Keratinocyte (primary cell): ENCODE results near the gene CAP2. TPM values are rescaled to one million over a fixed set of nuclear protein-coding genes. Genes with fewer than 3 reads are reported as not detected.

Source experiments
- DNase-seq: peaks from one replicate; pipeline ENCODE4 v3.0.0-alpha.2; 2011; ENCODE audit warnings: low read depth, missing footprints, low spot score
- FAIRE-seq: peaks from 2 replicates; lab custom pipeline; 2011; peaks lifted over from hg19 to GRCh38; lab: Jason Lieb, UNC
- H2AFZ ChIP-seq: 2 replicates; pipeline ENCODE4 v1.6.0; 2012; ENCODE audit warnings: low read length, control low read depth, inconsistent platforms; ENCODE audit not compliant: control insufficient read depth
- H3K27ac ChIP-seq: 2 replicates; pipeline ENCODE4 v1.5.1; 2011; ENCODE audit warnings: low read length; ENCODE audit not compliant: control insufficient read depth, insufficient read depth
- H3K27me3 ChIP-seq: 3 replicates; pipeline ENCODE4 v1.6.0; 2011; ENCODE audit warnings: low read length; ENCODE audit not compliant: control insufficient read depth, insufficient read depth; ENCODE audit errors: extremely low read depth
- H3K36me3 ChIP-seq, 2 experiments: 2 replicates in 1 of 2; 3 replicates in 1 of 2; pipeline ENCODE4 v1.5.1; 2011; ENCODE audit warnings: low read length in 2 of 2, mild to moderate bottlenecking in 1 of 2; ENCODE audit not compliant: control insufficient read depth in 2 of 2, insufficient read depth in 2 of 2; ENCODE audit errors: extremely low read depth in 1 of 2
- H3K4me1 ChIP-seq: 3 replicates; pipeline ENCODE4 v1.5.1; 2011; ENCODE audit warnings: low read length; ENCODE audit not compliant: control insufficient read depth, insufficient read depth; ENCODE audit errors: extremely low read depth
- H3K4me2 ChIP-seq: 3 replicates; pipeline ENCODE4 v1.6.0; 2011; ENCODE audit warnings: low read depth, low read length; ENCODE audit not compliant: control insufficient read depth, insufficient read depth; ENCODE audit errors: extremely low read depth
- H3K4me3 ChIP-seq, 3 experiments: fragments of 200-600 bp in 1 of 3; sonication (generic) in 1 of 3; 2 replicates in 2 of 3; 3 replicates in 1 of 3; pipeline ENCODE4 v1.5.1; 2011 to 2016; ENCODE audit warnings: low read length in 3 of 3, mild to moderate bottlenecking in 3 of 3, control low read depth in 2 of 3, inconsistent platforms in 1 of 3, low read depth in 1 of 3, mixed read lengths in 1 of 3, mixed run types in 1 of 3, moderate library complexity in 1 of 3; ENCODE audit not compliant: control insufficient read depth in 2 of 3, insufficient read depth in 2 of 3; ENCODE audit errors: extremely low read depth in 1 of 3
- H3K79me2 ChIP-seq: 2 replicates; pipeline ENCODE4 v1.6.0; 2012; ENCODE audit warnings: low read length; ENCODE audit not compliant: control insufficient read depth, insufficient read depth
- H3K9ac ChIP-seq: 3 replicates; pipeline ENCODE4 v1.6.0; 2011; ENCODE audit warnings: low read length; ENCODE audit not compliant: control insufficient read depth, insufficient read depth; ENCODE audit errors: extremely low read depth
- H3K9me1 ChIP-seq: 3 replicates; pipeline ENCODE4 v1.6.0; 2011; ENCODE audit warnings: low read length; ENCODE audit not compliant: control insufficient read depth, insufficient read depth; ENCODE audit errors: extremely low read depth
- H3K9me3 ChIP-seq: 2 replicates; pipeline ENCODE4 v1.5.1; 2012; ENCODE audit warnings: low read depth, low read length; ENCODE audit not compliant: control insufficient read depth
- H4K20me1 ChIP-seq: 3 replicates; pipeline ENCODE4 v1.6.0; 2011; ENCODE audit warnings: low read length; ENCODE audit not compliant: control insufficient read depth, insufficient read depth; ENCODE audit errors: extremely low read depth
- CTCF ChIP-seq, 3 experiments: IDR thresholded peaks in 1 of 3; conservative IDR thresholded peaks in 1 of 3; optimal IDR thresholded peaks in 1 of 3; 2 replicates in 2 of 3; 3 replicates in 1 of 3; pipeline versions ENCODE3 to v1.5.1; 2011; ENCODE audit warnings: low read length in 3 of 3, mild to moderate bottlenecking in 3 of 3, moderate library complexity in 2 of 3, control low read depth in 1 of 3, inconsistent platforms in 1 of 3; ENCODE audit not compliant: insufficient read depth in 2 of 3; ENCODE audit errors: extremely low read depth in 1 of 3
- EZH2 ChIP-seq: IDR thresholded peaks from one replicate; pipeline ENCODE4 v1.6.1; 2012; ENCODE audit warnings: inconsistent platforms, mild to moderate bottlenecking, low read length, moderate library complexity
- dilution Hi-C: fragments of 300-500 bp; cut with MboI; formaldehyde crosslinking; loops from one replicate; pipeline ENCODE4 v1.7.0; 2020; ENCODE audit warnings: low sequenced_read_pairs; ENCODE audit not compliant: extremely low pct_ligation_motif_present
- polyA plus RNA-seq, 5 experiments: library from polyadenylated mRNA; depleted of rRNA in 3 of 5; stranded (reverse) in 3 of 5; stranded (forward) in 1 of 5; unstranded in 1 of 5; fragments of >200 nt; gene quantifications; 1 replicate in 1 of 5; 2 replicates in 3 of 5; 3 replicates in 1 of 5; pipeline versions ENCODE4 v1.2.1 to v1.2.3, GENCODE V29; 2011 to 2012; ENCODE audit warnings: missing spikeins in 2 of 5, low read depth in 1 of 5, low replicate concordance in 1 of 5

The CAP2 gene
- polyA plus RNA-seq, 1 donor (not counting 4 experiments of a cell fraction or from before 2014, with no cell fraction given), result 12.1 TPM

- FAIRE-seq (no peak), DNase-seq (no peak)
- Histone ChIP-seq H3K27me3 (no peaks in the 10 kb centered on the region), H3K79me2 (no peaks in the 10 kb centered on the region), H3K36me3 (no peaks in the 10 kb centered on the region), H3K4me1 (no peaks in the 10 kb centered on the region), H3K9me3 (no peaks in the 10 kb centered on the region), H3K9ac (no peak overlapping the region), H2AFZ (peak overlapping the region; percentile 20), H3K9me1 (no peaks in the 10 kb centered on the region), H4K20me1 (no peaks in the 10 kb centered on the region), H3K4me3 (peak overlapping the region in 1 of 3 experiments; percentile 6), H3K4me2 (peak overlapping the region; percentile 12), H3K27ac (no peak overlapping the region)
- dilution Hi-C loops, result loop anchor here (25.0 kb wide), 1 partner anchor 422 kb away; no protein-coding TSS in a partner anchor
- TF ChIP-seq CTCF (optimal IDR thresholded peaks at IDR 0.05 in 1 of 3, IDR thresholded peaks at IDR 0.05 in 1 of 3, conservative IDR thresholded peaks at IDR 0.05 in 1 of 3; ENCODE audit: extremely low read depth in 1 of 3, insufficient read depth in 2 of 3, low read length in 3 of 3) (no peak), EZH2 (no peak)
Measured at GRCh38 chr6:17583811-17584210, 190.4 kb downstream of the CAP2 start.

DNA sequence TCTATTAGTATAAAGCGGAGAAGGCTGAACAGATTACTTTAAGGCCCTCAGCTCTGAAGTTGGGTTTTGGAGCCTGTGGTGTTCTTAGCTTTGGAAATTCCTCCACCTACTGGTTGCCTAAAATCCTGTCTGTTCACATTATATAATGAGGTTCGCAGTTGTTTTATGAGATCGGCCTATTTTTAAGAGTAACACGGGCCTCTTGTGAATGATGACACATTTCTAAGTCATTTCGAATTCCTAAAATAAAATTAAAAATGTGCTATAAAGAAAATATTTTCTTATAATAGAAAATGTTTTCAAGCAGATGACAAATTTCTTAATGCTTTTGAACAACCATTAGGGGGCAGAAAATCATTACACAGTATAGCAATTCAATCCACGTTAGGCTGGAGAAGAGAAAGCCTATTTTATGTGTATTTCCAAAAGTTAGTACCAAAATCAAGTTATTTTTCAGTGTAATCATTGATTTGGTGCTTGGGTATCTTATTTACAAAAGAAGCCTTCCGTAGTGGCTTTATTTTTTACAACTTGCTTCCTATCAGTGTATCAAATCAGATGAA, 190.9 kb downstream of the CAP2 start:
- no peak overlapping the region for H3K27ac ChIP-seq
- no peaks in the 10 kb centered on the region for H3K9me1 ChIP-seq
- no peaks in the 10 kb centered on the region for H4K20me1 ChIP-seq
- peak; percentile 73 for FAIRE-seq
- H3K9me3 ChIP-seq, result no peaks in the 10 kb centered on the region
- peak overlapping the region; percentile 12 for H3K4me2 ChIP-seq
- H3K27me3 ChIP-seq, result no peaks in the 10 kb centered on the region
- H3K36me3 ChIP-seq, result no peaks in the 10 kb centered on the region
- H3K79me2 ChIP-seq, result no peaks in the 10 kb centered on the region
- peaks cover 5% of the 10 kb centered on the region for H3K4me1 ChIP-seq
- H2AFZ ChIP-seq, result peak overlapping the region; percentile 20
- H3K9ac ChIP-seq, result no peak overlapping the region
- DNase-seq, result no peak
- peak overlapping the region in 1 of 3 experiments; percentile 6 for H3K4me3 ChIP-seq
- dilution Hi-C loops, result loop anchor here (25.0 kb wide), 1 partner anchor 422 kb away; no protein-coding TSS in a partner anchor
- TF ChIP-seq CTCF (optimal IDR thresholded peaks at IDR 0.05 in 1 of 3, IDR thresholded peaks at IDR 0.05 in 1 of 3, conservative IDR thresholded peaks at IDR 0.05 in 1 of 3; ENCODE audit: extremely low read depth in 1 of 3, insufficient read depth in 2 of 3, low read length in 3 of 3) (peak; percentile 53 to 59 (median 58)), EZH2 (no peak)
